ENCODE results near the gene FGFR2.
A peak's percentile ranks its signal among the peaks of the same experiment; 100 is the strongest.

FGFR2 gene

GRCh38 chr10:121617176-121617575, 18.9 kb upstream of the FGFR2 start:
- TF ChIP-seq EP300 (IDR thresholded peaks at IDR 0.05; ENCODE audit: borderline replicate concordance) (no peak), MAX (IDR thresholded peaks at IDR 0.05) (no peak), ZBTB7A (IDR thresholded peaks at IDR 0.05; ENCODE audit: low read depth) (no peak), TCF12 (IDR thresholded peaks at IDR 0.05; ENCODE audit: low read depth) (no peak), EGR1 (IDR thresholded peaks at IDR 0.05) (no peak)

- TF ChIP-seq EP300 (IDR thresholded peaks at IDR 0.05; ENCODE audit: borderline replicate concordance) (no peak), REST (IDR thresholded peaks at IDR 0.05; ENCODE audit: low read depth) (no peak), EGR1 (IDR thresholded peaks at IDR 0.05) (no peak), YY1 (IDR thresholded peaks at IDR 0.05; ENCODE audit: low read depth) (no peak), ZBTB7A (IDR thresholded peaks at IDR 0.05; ENCODE audit: low read depth) (no peak)
Measured at GRCh38 chr10:121616291-121616690, 18.0 kb upstream of the FGFR2 start.

- TF ChIP-seq RAD21 (IDR thresholded peaks at IDR 0.05; ENCODE audit: low read depth) (peak; percentile 15; the same call in 1 of the 2 replicates), USF1 (IDR thresholded peaks at IDR 0.05) (no peak)
Measured at GRCh38 chr10:121615836-121616235, 17.6 kb upstream of the FGFR2 start.

GRCh38 chr10:121615435-121615793, 17.2 kb upstream of the FGFR2 start:
- no peak for TF ChIP-seq ZBTB7A (IDR thresholded peaks at IDR 0.05; ENCODE audit: low read depth)
- no peak for TF ChIP-seq EGR1 (IDR thresholded peaks at IDR 0.05)
- no peak for TF ChIP-seq CREB1 (IDR thresholded peaks at IDR 0.05; ENCODE audit: low read depth)
- no peak for TF ChIP-seq NFIC (IDR thresholded peaks at IDR 0.05)
- no peak for TF ChIP-seq CEBPB (IDR thresholded peaks at IDR 0.05)
- TF ChIP-seq REST (IDR thresholded peaks at IDR 0.05; ENCODE audit: low read depth), result no peak
- TF ChIP-seq MAX (IDR thresholded peaks at IDR 0.05), result no peak
- TF ChIP-seq USF1 (IDR thresholded peaks at IDR 0.05), result no peak
- TF ChIP-seq TAF1 (IDR thresholded peaks at IDR 0.05; ENCODE audit: low read depth), result no peak
- no peak for TF ChIP-seq YY1 (IDR thresholded peaks at IDR 0.05; ENCODE audit: low read depth)
- no peak for TF ChIP-seq TEAD4 (IDR thresholded peaks at IDR 0.05)
- TF ChIP-seq TCF12 (IDR thresholded peaks at IDR 0.05; ENCODE audit: low read depth), result no peak
- TF ChIP-seq EP300 (IDR thresholded peaks at IDR 0.05; ENCODE audit: borderline replicate concordance), result no peak
- TF ChIP-seq RAD21 (IDR thresholded peaks at IDR 0.05; ENCODE audit: low read depth), result no peak
- no peak for TF ChIP-seq FOXM1 (IDR thresholded peaks at IDR 0.05; ENCODE audit: borderline replicate concordance, low read depth)

- TF ChIP-seq RAD21 (IDR thresholded peaks at IDR 0.05; ENCODE audit: low read depth) (no peak), TEAD4 (IDR thresholded peaks at IDR 0.05) (no peak), TCF12 (IDR thresholded peaks at IDR 0.05; ENCODE audit: low read depth) (no peak), EGR1 (IDR thresholded peaks at IDR 0.05) (no peak), REST (IDR thresholded peaks at IDR 0.05; ENCODE audit: low read depth) (no peak), FOXM1 (IDR thresholded peaks at IDR 0.05; ENCODE audit: borderline replicate concordance, low read depth) (no peak), EP300 (IDR thresholded peaks at IDR 0.05; ENCODE audit: borderline replicate concordance) (no peak), TAF1 (IDR thresholded peaks at IDR 0.05; ENCODE audit: low read depth) (no peak), YY1 (IDR thresholded peaks at IDR 0.05; ENCODE audit: low read depth) (no peak), NFIC (IDR thresholded peaks at IDR 0.05) (no peak), MAX (IDR thresholded peaks at IDR 0.05) (no peak), USF1 (IDR thresholded peaks at IDR 0.05) (no peak), ZBTB7A (IDR thresholded peaks at IDR 0.05; ENCODE audit: low read depth) (no peak)
Measured at GRCh38 chr10:121614613-121615434, 16.6 kb upstream of the FGFR2 start.

All from Ishikawa (cell line).